OCI-LY1 (cell line): ENCODE data around the gene KLHL25.
A peak's percentile ranks its signal among the peaks of the same experiment; 100 is the strongest.

Experiments
- H2AFZ ChIP-seq: fragments of 200-600 bp; sonication (generic), shearing (Covaris generic); 2 replicates; pipeline ENCODE4 v1.6.0; 2014; ENCODE audit warnings: antibody characterized with exemption, mild to moderate bottlenecking, low read length
- H3F3A ChIP-seq: fragments of 200-600 bp; sonication (generic), shearing (Covaris generic); 2 replicates; pipeline ENCODE4 v1.6.0; 2014; ENCODE audit warnings: mild to moderate bottlenecking, antibody characterized with exemption, low read length, moderate library complexity; ENCODE audit not compliant: insufficient read depth
- H3K27ac ChIP-seq: fragments of 200-600 bp; sonication (generic); 2 replicates; pipeline ENCODE4 v1.5.1; 2014; ENCODE audit warnings: low read length, mixed run types, mild to moderate bottlenecking, low read depth; ENCODE audit not compliant: poor library complexity, severe bottlenecking
- H3K27me3 ChIP-seq: fragments of 200-600 bp; sonication (generic); 2 replicates; pipeline ENCODE4 v1.6.0; 2014; ENCODE audit warnings: antibody characterized with exemption, mild to moderate bottlenecking, low read length, moderate library complexity; ENCODE audit not compliant: insufficient read depth
- H3K36me3 ChIP-seq: fragments of 200-600 bp; sonication (generic); 2 replicates; pipeline ENCODE4 v1.6.1; 2014; ENCODE audit warnings: mild to moderate bottlenecking, antibody characterized with exemption, low read length, moderate library complexity, mixed read lengths; ENCODE audit not compliant: insufficient read depth
- H3K4me1 ChIP-seq: fragments of 200-600 bp; sonication (generic); 2 replicates; pipeline ENCODE4 v1.5.1; 2014; ENCODE audit warnings: mild to moderate bottlenecking, low read length, moderate library complexity; ENCODE audit not compliant: insufficient read depth, severe bottlenecking
- H3K4me2 ChIP-seq: fragments of 200-600 bp; sonication (generic), shearing (Covaris generic); 2 replicates; pipeline ENCODE4 v1.6.1; 2014; ENCODE audit warnings: low read length
- H3K4me3 ChIP-seq: fragments of 200-600 bp; sonication (generic); 2 replicates; pipeline ENCODE4 v1.5.1; 2014; ENCODE audit warnings: low read length, low read depth, mild to moderate bottlenecking, mixed read lengths; ENCODE audit not compliant: poor library complexity, severe bottlenecking
- H3K79me2 ChIP-seq: fragments of 200-600 bp; shearing (Covaris generic); 2 replicates; pipeline ENCODE4 v1.6.1; 2016; ENCODE audit warnings: mixed run types, low read length, mixed read lengths; ENCODE audit not compliant: insufficient read depth
- H3K9ac ChIP-seq: fragments of 200-600 bp; sonication (generic), shearing (Covaris generic); 2 replicates; pipeline ENCODE4 v1.6.1; 2014; ENCODE audit warnings: mild to moderate bottlenecking, low read length, mixed read lengths
- H3K9me2 ChIP-seq: fragments of 200-600 bp; sonication (generic), shearing (Covaris generic); 2 replicates; pipeline ENCODE4 v1.6.1; 2014; ENCODE audit warnings: low read depth, mild to moderate bottlenecking, low read length, mixed read lengths
- H3K9me3 ChIP-seq: fragments of 200-600 bp; shearing (Covaris generic); 2 replicates; pipeline ENCODE4 v1.6.1; 2014; ENCODE audit warnings: low read length, mixed read lengths
- H4K20me1 ChIP-seq: fragments of 200-600 bp; sonication (generic), shearing (Covaris generic); 2 replicates; pipeline ENCODE4 v1.6.0; 2016; ENCODE audit warnings: mild to moderate bottlenecking, low read length; ENCODE audit not compliant: insufficient read depth
- EZH2 ChIP-seq: fragments of 200-600 bp; sonication (generic), shearing (Covaris generic); IDR thresholded peaks from 2 replicates; pipeline ENCODE4 v1.8.0; 2017; ENCODE audit warnings: borderline replicate concordance, mixed run types, mild to moderate bottlenecking, antibody characterized with exemption, low read length, moderate library complexity, mixed read lengths
- TF ChIP-seq, protein P1 (sequence below): fragments of 200-600 bp; sonication (generic), shearing (Covaris generic); IDR thresholded peaks from 2 replicates; pipeline ENCODE4 v1.5.1; 2017; ENCODE audit warnings: mild to moderate bottlenecking, antibody characterized with exemption, low read length, moderate library complexity, mixed read lengths

Gene KLHL25

DNA sequence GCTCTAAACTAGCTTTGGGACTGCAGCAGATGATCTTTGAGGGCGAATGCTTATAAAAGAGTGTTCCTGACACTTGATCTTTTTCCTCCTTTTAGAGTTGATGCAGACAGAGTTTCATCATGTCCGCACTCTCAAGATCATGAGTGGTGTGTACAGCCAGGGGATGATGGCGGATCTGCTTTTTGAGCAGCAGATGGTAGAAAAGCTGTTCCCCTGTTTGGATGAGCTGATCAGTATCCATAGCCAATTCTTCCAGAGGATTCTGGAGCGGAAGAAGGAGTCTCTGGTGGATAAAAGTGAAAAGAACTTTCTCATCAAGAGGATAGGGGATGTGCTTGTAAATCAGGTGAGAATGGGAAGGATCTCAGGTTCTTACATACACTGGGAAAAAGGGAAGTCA lies 75.7 kb downstream of the KLHL25 start:
- Histone ChIP-seq H3K36me3 (peaks cover 89% of the 10 kb centered on the region), H3K9me3 (no peaks in the 10 kb centered on the region), H3K27me3 (no peaks in the 10 kb centered on the region), H3K79me2 (no peaks in the 10 kb centered on the region), H3K4me1 (peaks cover 45% of the 10 kb centered on the region), H4K20me1 (no peaks in the 10 kb centered on the region), H3K9me2 (no peaks in the 10 kb centered on the region), H3K27ac (peak overlapping the region; percentile 90), H2AFZ (no peak overlapping the region), H3K9ac (peak overlapping the region; percentile 62), H3K4me3 (peak overlapping the region; percentile 6), H3K4me2 (peak overlapping the region; percentile 42), H3F3A (0 out of 2 replicates have a peak, but pooled peaks cover 3% of the 10 kb centered on the region)
- TF ChIP-seq EZH2 = no peak
- TF ChIP-seq, protein P1, sequence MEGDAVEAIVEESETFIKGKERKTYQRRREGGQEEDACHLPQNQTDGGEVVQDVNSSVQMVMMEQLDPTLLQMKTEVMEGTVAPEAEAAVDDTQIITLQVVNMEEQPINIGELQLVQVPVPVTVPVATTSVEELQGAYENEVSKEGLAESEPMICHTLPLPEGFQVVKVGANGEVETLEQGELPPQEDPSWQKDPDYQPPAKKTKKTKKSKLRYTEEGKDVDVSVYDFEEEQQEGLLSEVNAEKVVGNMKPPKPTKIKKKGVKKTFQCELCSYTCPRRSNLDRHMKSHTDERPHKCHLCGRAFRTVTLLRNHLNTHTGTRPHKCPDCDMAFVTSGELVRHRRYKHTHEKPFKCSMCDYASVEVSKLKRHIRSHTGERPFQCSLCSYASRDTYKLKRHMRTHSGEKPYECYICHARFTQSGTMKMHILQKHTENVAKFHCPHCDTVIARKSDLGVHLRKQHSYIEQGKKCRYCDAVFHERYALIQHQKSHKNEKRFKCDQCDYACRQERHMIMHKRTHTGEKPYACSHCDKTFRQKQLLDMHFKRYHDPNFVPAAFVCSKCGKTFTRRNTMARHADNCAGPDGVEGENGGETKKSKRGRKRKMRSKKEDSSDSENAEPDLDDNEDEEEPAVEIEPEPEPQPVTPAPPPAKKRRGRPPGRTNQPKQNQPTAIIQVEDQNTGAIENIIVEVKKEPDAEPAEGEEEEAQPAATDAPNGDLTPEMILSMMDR = no peak

- Histone ChIP-seq H3K9ac (peak overlapping the region; percentile 62), H3K9me2 (no peaks in the 10 kb centered on the region), H3K4me3 (peak overlapping the region; percentile 6), H2AFZ (no peak overlapping the region), H3F3A (0 out of 2 replicates have a peak, but pooled peaks cover 3% of the 10 kb centered on the region), H4K20me1 (no peaks in the 10 kb centered on the region), H3K27me3 (no peaks in the 10 kb centered on the region), H3K9me3 (no peaks in the 10 kb centered on the region), H3K4me2 (peak overlapping the region; percentile 42), H3K36me3 (peaks cover 89% of the 10 kb centered on the region), H3K79me2 (no peaks in the 10 kb centered on the region), H3K4me1 (peaks cover 45% of the 10 kb centered on the region), H3K27ac (peak overlapping the region; percentile 90)
- TF ChIP-seq EZH2 = no peak
- TF ChIP-seq, protein P1 = no peak
Observed at GRCh38 chr15:85718271-85718971, 76.3 kb downstream of the KLHL25 start.

- Histone ChIP-seq H3K36me3 (peaks cover 88% of the 10 kb centered on the region), H2AFZ (no peak overlapping the region), H3K27ac (peak overlapping the region; percentile 90), H3K9ac (no peak overlapping the region), H3K9me3 (no peaks in the 10 kb centered on the region), H3K79me2 (no peaks in the 10 kb centered on the region), H3K4me3 (no peak overlapping the region), H3K4me2 (no peak overlapping the region), H3K9me2 (no peaks in the 10 kb centered on the region), H3F3A (0 out of 2 replicates have a peak, but pooled peaks cover 3% of the 10 kb centered on the region), H4K20me1 (no peaks in the 10 kb centered on the region), H3K27me3 (no peaks in the 10 kb centered on the region), H3K4me1 (peaks cover 45% of the 10 kb centered on the region)
- TF ChIP-seq, protein P1 = no peak
- no peak for TF ChIP-seq EZH2
Observed at GRCh38 chr15:85717212-85717611, 77.5 kb downstream of the KLHL25 start.
